ENCODE results near the gene CASKIN2.

CASKIN2 gene

GRCh38 chr17:75515496-75516254 is at the start of gene CASKIN2:
CASKIN2 (minus strand) TSS chr17:75515537; CDS start chr17:75513804, 1,733 bp downstream.
- DNase-seq: peak; percentile 96

GRCh38 chr17:75565066-75565465 is 49.7 kb upstream of the CASKIN2 start:
- DNase-seq: no peak

GRCh38 chr17:75564195-75564594 is 48.9 kb upstream of the CASKIN2 start:
- DNase-seq: no peak

GRCh38 chr17:75563063-75563758 is 47.9 kb upstream of the CASKIN2 start:
- no peak for DNase-seq

GRCh38 chr17:75561927-75562603 is 46.7 kb upstream of the CASKIN2 start:
- no peak for DNase-seq

GRCh38 chr17:75559958-75560533 is 44.7 kb upstream of the CASKIN2 start:
- DNase-seq: no peak

GRCh38 chr17:75558666-75559530 is 43.6 kb upstream of the CASKIN2 start:
- no peak for DNase-seq

GRCh38 chr17:75557852-75558665 is 42.7 kb upstream of the CASKIN2 start:
- no peak for DNase-seq

GRCh38 chr17:75557075-75557851 is 41.9 kb upstream of the CASKIN2 start:
- DNase-seq: no peak

- DNase-seq: no peak
Observed at GRCh38 chr17:75555679-75556153, 40.4 kb upstream of the CASKIN2 start.

GRCh38 chr17:75553295-75554110 is 38.2 kb upstream of the CASKIN2 start:
- no peak for DNase-seq

GRCh38 chr17:75552425-75553294 is 37.3 kb upstream of the CASKIN2 start:
- no peak for DNase-seq

- no peak for DNase-seq
Observed at GRCh38 chr17:75551266-75551665, 35.9 kb upstream of the CASKIN2 start.

- DNase-seq: no peak
Observed at GRCh38 chr17:75550139-75550465, 34.8 kb upstream of the CASKIN2 start.

- DNase-seq: no peak
Observed at GRCh38 chr17:75549246-75550138, 34.2 kb upstream of the CASKIN2 start.

- no peak for DNase-seq
Observed at GRCh38 chr17:75548813-75549212, 33.5 kb upstream of the CASKIN2 start.

GRCh38 chr17:75547091-75547490 is 31.8 kb upstream of the CASKIN2 start:
- no peak for DNase-seq

- DNase-seq: no peak
Observed at GRCh38 chr17:75546181-75546580, 30.8 kb upstream of the CASKIN2 start.
